CD4-positive, alpha-beta T cell treated with Interleukin-6 at 100 ng/mL for 8 hours (primary cell): ENCODE measurements around the gene NR6A1.

Experiments
- DNase-seq: peaks from one replicate; pipeline ENCODE4 v3.0.0-alpha.2; 2020; ENCODE audit warnings: mixed read lengths, low spot score

The NR6A1 gene

DNA sequence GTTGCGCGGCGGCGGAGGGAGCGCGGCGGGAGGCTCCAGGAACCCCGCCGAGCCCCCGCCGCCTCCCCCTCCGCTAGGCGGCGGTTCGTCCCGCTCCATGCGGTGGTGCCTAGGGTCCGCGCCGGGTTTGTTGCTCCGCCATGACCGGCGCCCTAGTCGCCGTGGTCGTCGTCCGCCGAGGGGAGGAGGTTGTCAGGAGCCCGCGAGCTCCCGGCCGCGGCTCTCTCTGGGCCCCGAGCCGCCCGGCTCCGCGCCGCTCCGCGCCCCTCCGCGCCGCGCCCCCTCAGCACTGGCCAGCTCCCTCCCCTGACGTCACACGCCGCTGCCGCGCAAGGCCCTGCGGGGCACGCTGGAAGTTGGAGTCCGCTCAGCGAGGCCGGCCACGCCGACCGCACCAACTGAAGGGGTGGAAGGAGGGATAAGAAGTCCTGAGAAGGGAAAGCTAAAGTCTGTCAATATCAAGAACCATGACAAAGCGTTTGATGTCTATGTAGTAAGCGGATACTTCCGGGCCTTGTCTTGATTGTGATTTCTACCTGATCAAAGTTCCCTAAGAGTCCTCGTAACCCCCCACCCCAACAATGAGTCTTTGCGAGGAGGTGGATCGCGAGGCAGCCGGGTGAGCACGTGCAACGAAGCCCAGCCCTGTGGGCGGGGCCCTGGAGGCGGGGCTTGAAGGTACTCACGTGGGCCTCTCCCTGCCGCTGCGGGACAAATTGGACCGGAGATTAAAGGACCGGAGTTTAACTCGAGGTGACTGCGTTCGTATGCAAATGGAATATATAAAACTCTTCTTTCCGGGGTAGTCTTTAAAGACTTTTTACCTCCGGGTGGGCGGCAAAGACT is at the start of gene NR6A1:
Gene NR6A1, minus strand, starts transcription at position 291 of the 846 bp plus-strand sequence.
- peak; percentile 91 for DNase-seq

DNA sequence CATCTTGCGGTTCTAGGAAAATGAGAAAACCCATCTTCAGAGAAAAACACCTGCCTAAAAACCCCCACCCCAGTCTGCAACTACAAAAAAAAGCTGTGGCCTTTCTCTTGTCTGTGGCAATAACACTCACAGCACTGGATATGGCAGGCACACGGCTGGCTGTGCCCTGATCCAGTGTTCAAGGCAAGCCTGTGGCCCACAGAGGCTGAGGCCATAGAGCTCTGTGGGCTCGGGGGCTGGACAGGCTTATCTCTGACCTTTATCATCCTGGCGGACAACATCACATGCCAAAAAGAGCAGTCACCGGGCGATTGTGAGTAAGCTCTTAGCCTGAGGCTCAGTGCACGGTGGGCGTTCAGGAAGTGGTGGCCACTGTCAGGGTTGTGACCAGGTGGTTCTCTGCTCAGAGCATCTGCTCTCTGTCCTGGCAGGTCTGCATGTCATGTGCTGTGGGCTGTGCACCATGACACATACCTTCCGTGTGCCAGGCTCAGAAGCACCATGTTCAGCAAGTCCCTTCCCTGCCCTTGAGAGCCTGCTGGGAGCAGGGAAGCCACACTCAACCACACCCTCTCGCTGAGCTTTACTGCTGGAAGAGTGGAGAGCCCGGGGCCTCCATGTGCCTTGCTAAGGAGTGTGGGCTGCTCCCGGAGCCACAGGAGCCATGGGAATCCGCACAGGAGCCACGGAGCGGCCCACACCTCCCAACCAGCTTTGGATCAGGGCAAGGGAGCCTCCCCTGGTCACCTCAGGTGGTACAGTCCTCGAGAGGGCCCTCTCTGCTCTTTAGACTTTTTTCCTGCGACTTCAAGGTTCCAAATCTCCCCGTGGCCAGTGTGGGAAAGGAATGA is 47.5 kb upstream of the NR6A1 start:
- DNase-seq, result no peak

DNA sequence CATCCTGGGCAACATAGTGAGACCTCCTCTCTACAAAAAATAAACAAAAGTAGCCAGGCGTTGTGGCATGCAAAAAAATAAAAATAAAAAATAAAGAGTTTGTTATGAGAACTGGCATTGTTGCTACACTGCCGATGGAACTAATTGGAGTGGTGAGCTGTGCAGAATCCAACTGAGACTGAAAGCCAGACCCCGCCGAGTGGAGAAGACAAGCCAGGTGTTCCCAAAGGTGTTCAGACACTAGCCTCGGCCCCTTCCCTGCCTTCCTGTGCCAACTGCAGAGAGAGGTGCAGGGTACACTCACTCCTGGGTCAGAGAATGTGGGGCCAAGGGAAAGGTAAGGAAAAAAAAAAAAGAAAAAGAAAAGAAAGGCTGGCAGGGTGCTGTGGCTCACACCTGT is 44.5 kb upstream of the NR6A1 start:
- no peak for DNase-seq

DNA sequence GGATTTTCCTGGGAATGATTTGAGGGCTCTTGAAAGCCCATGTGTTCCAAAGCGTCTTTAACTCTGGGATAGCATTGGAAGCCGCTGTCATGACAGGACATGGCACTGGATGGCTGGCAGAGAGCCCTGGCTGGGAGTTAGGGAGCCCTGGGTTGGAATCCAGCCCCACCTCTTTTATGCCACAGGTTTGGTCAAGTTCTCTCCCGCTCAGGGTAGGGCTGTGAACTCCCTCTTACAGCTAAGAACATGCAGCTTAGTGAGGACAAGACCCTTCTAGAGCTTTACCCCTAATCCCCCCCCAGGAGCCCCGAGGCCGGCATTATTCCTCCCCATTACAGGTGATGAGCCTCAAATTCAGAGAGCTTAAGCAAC is 43.0 kb upstream of the NR6A1 start:
- DNase-seq, result no peak

DNA sequence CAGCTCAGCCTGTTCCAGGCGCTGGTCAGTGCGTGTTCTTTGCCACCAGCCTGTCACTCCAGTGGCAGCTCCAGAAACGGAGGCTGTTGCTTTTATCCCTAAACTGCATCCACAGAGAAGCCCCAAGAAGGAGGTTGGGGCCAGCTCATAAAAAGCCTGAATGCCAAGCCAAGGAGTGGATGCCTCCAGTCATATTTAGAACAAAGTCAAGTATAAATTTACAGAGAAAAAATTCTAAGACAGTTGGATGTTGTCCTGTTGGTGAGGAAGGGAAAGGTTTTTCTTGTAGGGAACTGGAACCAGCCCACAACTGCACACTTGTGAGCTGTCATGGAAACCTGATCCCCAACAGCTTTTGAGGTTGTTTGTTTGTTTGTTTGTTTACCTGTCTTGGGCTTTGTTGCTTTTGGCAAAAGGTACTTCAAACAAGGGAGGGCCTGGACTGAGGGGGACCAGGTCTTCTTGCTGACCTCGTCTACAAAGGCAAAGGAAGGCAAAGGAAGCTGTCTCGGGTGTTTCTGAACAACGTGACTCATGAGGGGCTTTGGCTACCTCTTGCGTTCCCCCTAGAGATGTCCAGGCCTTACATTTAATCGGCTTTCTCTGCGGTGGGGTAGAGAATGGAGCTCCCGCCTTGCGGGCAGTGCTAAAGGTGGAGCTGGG is 42.5 kb upstream of the NR6A1 start:
- DNase-seq, result no peak

DNA sequence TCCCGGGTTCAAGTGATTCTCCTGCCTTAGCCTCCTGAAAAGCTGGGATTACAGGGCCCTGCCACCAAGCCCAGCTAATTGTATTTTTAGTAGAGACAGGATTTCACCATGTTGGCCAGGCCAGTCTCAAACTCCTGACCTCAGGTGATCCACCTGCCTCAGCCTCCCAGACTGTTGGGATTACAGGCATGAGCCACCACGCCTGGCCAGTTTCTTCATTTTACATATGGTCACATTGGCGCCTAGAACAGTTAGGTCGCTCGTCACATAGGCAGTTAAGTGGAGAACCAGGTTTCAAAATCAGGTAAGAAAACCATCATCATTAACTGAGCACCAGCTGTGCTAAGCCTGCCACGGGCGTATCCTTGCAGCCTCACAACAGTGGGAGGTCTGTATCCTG is 41.9 kb upstream of the NR6A1 start:
- no peak for DNase-seq

DNA sequence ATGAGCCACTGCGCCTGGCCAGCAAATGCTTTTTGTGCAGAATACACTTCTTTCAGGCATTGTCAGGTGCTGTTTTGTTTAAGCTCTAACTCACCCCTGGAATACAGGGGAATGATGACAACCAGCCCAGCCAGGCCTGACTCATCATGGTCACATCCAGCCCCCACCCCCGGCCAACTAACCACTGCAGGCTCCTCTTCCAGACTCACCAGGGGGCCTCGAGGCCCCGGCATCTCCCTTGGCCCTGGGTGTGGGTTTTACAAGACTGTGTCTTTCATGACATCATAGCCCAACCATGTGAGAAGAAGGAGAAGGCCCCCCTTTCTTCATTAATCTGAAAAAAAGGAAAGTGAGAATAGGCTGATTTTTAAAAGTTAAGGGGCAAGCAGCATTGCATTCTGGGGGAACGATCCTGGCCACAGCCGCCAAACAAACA is 41.3 kb upstream of the NR6A1 start:
- DNase-seq, result no peak

DNA sequence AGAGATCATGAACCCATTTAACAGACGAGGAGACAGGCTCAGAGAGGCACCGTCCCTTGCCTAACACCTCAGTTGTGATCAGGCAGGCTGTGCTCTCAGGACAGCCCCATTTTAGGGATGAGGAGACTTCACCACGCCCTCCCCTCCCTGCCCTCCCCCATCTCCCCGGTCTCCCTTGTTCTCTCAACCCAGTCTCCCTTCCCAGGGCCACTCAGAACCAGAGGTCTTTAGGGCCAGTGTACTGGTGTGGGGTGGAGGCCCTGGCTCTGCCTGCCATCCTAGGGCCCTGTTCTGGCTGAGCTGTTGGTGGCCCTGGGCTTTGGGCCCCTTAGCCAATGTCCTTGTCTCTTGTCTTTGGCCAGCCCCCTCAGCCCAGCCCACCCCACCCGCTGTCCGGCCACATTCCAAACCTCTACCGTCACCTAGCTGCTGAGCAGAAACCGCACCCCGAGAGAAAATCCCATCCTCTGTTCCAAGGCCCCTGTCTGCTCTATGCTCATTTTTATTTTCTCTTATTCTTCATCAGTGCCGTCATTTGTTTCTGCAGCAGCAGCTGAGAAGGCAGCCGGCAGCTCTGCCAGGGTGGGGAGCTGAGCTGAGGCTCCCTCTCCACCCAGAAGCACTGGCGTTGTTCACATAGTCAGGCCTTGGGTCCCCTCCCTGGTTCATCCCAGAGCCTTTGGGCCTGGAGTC is 39.7 kb upstream of the NR6A1 start:
- DNase-seq, result no peak

DNA sequence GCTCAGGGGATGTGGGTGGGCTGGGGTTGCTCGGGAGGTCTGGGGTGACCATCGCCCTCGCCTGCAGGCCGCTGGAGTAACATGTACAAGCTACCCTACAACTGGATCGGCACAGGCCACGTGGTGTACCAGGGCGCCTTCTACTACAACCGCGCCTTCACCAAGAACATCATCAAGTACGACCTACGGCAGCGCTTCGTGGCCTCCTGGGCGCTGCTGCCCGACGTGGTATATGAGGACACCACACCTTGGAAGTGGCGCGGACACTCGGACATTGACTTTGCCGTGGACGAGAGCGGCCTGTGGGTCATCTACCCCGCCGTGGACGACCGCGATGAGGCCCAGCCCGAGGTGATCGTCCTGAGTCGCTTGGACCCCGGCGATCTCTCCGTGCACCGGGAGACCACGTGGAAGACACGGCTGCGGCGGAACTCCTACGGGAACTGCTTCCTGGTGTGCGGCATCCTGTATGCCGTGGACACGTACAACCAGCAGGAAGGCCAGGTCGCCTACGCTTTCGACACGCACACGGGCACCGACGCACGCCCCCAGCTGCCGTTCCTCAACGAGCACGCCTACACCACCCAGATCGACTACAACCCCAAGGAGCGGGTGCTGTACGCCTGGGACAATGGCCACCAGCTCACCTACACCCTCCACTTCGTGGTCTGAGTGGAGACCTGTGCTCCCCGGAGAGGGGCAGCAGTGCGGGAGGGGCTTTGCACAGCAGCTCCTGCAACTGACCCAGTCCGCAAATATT is 38.8 kb upstream of the NR6A1 start:
- DNase-seq, result no peak

DNA sequence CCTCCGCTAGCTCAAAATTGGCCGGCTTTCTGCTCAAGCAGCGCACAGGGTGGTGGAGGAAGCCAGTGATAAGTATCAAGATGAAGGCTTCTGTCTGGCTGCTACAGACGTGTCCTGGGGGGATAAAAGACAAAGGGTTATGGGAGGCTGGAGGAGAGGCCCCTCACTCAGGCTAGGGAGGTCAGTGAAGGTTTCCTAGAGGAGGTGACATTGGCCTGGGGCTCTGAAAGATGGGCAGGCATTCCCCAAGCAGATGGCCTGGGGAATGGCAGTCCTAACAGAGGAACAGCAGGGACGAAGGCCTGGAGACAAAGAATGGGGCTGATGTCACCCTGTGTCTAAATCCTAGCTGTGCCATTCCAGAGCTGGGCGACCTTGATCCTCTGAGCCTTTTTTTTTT is 38.1 kb upstream of the NR6A1 start:
- no peak for DNase-seq

DNA sequence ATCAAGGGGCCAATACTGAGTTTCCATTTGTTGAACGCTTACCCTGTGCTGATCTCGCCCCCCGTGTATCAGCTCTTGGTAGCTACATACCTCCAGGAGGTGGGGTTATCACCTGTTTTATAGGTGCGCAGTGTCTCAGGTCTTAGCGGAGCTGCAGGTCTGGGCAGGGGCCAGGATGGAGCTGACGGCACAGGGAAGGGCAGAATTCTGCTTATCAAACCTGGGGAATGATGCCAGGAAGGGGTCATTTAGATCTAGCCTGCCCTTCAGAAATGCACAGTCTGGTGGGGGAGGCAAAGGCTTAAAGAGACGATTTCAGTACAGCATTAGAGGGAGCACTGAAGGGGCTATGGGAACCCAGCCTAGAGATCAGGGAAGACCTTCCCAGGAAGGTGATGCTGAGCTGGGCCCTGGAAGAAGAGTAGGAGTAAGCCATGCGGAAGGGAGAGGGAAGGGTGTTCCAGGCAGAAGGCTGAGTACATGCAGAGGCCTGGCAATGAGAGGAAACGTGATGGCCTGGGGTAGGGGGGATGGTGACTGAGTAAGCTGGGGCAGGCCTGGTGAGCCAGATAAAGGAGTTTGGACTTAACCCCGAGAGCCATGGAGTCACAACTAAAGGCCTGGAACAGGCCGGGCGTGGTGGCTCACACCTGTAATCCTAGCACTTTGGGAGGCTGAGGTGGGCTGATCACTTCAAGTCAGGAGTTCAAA is 37.3 kb upstream of the NR6A1 start:
- DNase-seq, result no peak

DNA sequence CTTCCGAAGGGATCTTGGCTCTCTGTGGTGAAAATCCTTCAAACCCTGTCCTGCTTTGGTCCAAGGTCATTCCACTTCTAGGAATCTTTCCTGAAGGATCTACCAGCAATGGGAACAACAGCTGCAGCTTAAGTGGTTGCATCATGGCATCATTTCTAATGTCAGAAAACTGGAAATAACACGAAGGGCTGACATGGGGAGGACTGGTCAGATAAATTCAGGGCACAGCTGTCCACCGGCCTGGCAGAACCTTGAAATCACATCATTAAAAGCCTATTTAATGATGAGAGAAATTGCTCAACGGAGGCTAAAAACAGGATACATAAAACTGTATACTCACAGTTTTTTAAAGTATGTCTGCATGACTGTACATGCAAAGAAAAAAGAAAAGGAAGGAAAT is 34.1 kb upstream of the NR6A1 start:
- DNase-seq, result no peak

DNA sequence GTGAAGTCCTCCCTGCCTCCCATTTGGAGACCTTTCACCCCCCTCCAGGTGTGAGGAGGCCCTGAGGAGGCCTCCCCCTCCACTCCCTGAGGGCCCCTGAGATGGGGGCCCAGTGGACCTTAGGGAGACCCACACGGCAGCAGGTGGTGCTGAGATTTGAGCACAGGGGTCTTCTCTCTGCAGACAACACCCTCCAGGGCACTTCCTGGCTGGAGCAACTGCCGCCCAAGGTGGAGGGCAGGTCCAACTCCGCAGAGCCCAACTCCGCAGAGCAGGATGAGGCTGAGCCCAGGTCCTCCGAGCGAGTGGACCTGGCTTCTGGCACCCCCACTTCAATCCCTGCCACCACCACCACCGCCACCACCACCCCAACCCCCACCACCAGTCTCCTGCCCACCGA is 32.8 kb upstream of the NR6A1 start:
- no peak for DNase-seq

DNA sequence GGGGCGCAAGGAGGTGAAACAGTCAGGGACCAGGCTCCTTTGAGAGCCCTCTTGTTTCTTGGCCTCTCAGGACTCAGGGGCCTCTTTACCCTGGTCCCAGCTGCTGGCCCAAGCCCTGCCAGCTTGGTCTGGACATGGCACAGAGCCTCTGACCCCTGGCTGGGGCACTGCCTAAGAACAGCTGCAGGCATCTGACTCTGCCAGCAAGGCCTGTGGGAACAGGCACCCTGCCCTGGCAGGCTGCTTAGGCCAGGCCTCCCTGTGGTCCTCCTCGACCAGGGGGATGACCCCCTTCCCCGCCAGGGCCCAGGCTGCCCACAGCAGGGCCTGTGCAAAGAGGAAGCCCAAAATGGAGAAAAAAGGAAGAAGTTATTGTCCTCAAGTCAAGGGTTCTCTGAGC is 31.3 kb upstream of the NR6A1 start:
- DNase-seq, result no peak

DNA sequence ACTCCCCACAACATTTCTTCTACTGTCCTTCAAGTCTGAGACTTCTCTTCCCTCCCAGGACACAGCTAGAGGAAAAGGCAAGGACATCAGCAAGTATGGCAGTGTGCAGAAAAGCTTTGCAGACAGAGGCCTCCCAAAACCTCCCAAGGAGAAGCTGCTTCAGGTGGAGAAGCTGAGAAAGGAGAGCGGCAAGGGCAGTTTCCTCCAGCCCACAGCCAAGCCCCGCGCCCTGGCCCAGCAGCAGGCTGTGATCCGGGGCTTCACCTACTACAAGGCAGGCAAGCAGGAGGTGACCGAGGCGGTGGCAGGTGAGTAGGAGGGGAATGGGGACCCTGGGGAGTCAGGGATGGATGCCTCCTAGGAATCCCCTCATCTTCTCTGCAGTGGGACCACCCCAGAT is 30.2 kb upstream of the NR6A1 start:
- no peak for DNase-seq

DNA sequence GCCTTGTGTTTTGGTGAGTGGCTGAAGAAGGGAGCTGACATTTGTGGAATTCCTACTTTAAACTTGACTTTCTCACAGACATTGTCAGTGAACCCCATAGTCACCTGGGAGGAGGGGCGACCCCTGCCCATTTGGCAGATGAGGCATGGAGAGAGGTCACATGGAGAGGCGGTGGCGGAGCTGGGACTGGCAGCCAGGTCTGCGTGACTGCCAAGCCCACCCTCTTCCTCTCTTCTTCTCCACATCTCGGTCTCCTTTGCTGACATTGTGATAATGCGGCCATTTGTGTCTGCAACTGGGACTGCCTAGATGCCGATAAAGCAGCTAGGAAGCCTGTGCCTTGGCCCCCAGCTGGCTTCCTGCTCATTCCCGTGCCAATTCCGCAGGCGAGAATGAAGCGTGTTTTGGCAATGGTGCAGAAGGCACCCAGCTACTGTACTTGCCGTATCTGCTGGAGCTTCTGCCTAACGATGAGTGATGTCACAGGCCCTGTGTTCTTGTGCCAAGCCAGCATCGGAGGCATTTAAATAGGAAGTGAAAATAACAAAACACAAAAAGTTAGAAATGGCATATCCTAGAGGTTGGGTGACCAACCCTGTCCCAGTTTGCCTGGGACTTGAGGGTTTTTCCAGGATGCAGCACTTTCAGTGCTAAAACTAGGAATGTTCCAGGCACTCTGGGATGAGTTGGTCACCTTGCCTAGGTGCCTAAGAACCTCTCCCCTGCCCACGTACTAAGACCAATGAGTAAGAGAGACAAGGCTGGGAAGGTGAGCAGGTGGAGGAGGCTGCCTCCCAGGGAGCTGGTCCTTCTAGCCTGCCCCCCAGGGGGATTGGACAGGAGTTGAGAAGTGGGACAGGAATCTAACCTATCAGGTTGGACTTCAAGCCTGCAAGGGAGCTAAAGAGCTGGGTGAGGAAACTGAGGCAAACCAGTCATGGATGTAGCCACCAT is 29.5 kb upstream of the NR6A1 start:
- no peak for DNase-seq

DNA sequence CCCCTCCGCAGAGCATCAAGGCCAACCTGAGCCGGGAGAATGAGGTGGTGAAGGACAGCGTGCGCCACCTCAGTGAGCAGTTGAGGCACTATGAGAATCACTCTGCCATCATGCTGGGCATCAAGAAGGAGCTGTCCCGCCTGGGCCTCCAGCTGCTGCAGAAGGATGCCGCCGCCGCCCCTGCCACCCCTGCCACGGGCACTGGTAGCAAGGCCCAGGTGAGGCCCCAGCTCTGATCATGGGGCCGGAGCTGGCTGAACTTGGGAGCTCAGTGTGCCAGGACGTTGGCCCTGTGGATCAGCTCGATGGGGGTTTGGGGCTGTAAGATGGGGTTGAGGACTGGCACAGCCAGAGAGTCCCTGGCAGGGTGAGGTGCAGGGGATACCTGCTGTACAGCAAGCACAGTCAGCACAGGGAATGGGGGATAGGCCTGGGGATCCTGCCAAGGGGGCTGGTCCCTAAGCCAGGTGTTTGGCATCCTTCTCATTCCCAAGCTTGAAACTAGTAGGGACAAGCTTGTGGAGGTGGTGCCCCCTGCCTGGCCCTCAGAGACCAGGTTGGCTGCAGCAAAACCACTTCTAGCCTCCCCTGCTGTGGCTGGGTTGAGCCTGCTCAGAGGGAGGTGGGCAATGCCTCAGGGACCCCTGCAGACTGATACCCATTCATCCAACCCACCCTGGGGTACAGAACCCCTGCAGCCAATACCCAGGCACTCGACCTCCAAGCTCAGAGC is 28.3 kb upstream of the NR6A1 start:
- no peak for DNase-seq

DNA sequence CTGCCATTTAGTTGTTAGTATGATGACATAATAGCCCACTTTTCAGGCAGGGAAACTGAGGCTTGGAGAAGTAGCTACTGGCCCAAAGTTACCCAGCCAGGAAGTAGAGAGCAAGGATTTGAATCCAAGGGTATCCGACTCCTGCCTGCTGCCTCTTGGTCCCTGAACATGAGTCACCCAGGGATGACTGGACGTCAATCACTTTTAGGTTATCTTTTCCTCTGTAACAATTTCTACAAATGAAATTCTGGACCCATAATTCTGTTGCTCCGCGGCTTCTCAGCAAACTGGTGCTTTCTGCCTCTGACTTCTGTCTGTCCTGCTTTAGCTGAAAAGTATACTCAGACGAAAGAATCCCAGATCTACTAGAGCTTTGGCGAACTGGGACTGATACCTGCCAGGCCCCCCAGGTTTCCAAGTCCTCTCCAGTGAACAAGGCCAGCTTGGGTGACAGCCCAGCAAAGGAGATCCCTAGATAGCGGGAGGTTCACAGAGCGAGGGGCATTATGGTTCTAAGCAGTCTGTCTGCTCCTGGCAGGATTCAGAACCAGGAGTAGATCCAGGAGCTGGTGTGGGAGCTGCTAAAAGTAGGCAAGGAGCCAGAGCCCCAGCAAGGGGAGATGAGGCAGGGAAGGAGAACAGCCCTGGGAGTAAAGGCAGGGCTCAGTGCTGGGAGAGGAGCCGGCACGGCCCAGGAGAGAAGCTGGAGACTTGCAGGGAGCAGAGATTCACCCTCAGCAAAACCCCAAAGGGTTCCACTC is 26.4 kb upstream of the NR6A1 start:
- no peak for DNase-seq
